Esophagus squamous epithelium (tissue), 5 donors: ENCODE data around the gene ZNF593OS. TPM values are rescaled to one million over a fixed set of nuclear protein-coding genes. Genes with fewer than 3 reads are reported as not detected.

Experiments used
- DNase-seq: peaks from one replicate; lab custom pipeline; 2025; lab: John Stamatoyannopoulos, UW
- H3K27ac ChIP-seq, 4 donors: fragments of 200-600 bp; sonication (generic); one replicate each; pipeline ENCODE4 v1.5.1; 2016 to 2019; ENCODE audit warnings: mild to moderate bottlenecking in 1 of 4
- H3K27me3 ChIP-seq, 4 donors: fragments of 200-600 bp; sonication (generic); 1 replicate in 3 of 4; 2 replicates in 1 of 4; pipeline versions ENCODE4 v1.5.1 to v1.6.0; 2017 to 2021; ENCODE audit warnings: antibody characterized with exemption in 1 of 4
- H3K36me3 ChIP-seq, 3 donors: fragments of 200-600 bp; sonication (generic); one replicate each; pipeline ENCODE4 v1.5.1; 2016 to 2019
- H3K4me1 ChIP-seq, 3 donors: fragments of 200-600 bp; sonication (generic); one replicate each; pipeline ENCODE4 v1.5.1; 2017 to 2019
- H3K4me3 ChIP-seq, 4 donors: fragments of 200-600 bp; sonication (generic); 1 replicate in 3 of 4; 2 replicates in 1 of 4; pipeline ENCODE4 v1.5.1; 2016 to 2019; ENCODE audit warnings: mild to moderate bottlenecking in 2 of 4, moderate library complexity in 1 of 4
- H3K9me3 ChIP-seq, 3 donors: fragments of 200-600 bp; sonication (generic); one replicate each; pipeline ENCODE4 v1.5.1; 2016 to 2019
- POLR2A ChIP-seq, 4 donors: fragments of 450-650 bp; IDR thresholded peaks; one replicate each; pipeline ENCODE4 v1.6.1; 2017; ENCODE audit warnings: antibody characterized with exemption in 4 of 4, mild to moderate bottlenecking in 4 of 4, moderate library complexity in 3 of 4
- WGBS, 2 donors: methylation state at CpG; one replicate each; pipeline ENCODE4 v1.1.5; 2018; 5-methylcytosine and 5-hydroxymethylcytosine counted together
- intact Hi-C: fragments of 100-400 bp; cut with DNase I; formaldehyde crosslinking; loops from one replicate; pipeline ENCODE4 v1.15.0; 2022
- total RNA-seq, 4 donors: library from RNA; depleted of rRNA; stranded (reverse); fragments of >200 nt; gene quantifications; one replicate each; pipeline ENCODE4 v1.1.0, GENCODE V29; 2016
- TF ChIP-seq, protein P1 (sequence below), 6 experiments: fragments of 450-650 bp in 4 of 6; fragments of 200-600 bp in 2 of 6; sonication (generic) in 2 of 6; IDR thresholded peaks; one replicate each; pipeline ENCODE4 v1.5.1; 2016 to 2019; ENCODE audit warnings: antibody characterized with exemption in 6 of 6, mild to moderate bottlenecking in 4 of 6, moderate library complexity in 4 of 6
- donor health status: DM: yes; HTN: yes; CAD: no.

Gene ZNF593OS
- total RNA-seq, result not detected

DNA sequence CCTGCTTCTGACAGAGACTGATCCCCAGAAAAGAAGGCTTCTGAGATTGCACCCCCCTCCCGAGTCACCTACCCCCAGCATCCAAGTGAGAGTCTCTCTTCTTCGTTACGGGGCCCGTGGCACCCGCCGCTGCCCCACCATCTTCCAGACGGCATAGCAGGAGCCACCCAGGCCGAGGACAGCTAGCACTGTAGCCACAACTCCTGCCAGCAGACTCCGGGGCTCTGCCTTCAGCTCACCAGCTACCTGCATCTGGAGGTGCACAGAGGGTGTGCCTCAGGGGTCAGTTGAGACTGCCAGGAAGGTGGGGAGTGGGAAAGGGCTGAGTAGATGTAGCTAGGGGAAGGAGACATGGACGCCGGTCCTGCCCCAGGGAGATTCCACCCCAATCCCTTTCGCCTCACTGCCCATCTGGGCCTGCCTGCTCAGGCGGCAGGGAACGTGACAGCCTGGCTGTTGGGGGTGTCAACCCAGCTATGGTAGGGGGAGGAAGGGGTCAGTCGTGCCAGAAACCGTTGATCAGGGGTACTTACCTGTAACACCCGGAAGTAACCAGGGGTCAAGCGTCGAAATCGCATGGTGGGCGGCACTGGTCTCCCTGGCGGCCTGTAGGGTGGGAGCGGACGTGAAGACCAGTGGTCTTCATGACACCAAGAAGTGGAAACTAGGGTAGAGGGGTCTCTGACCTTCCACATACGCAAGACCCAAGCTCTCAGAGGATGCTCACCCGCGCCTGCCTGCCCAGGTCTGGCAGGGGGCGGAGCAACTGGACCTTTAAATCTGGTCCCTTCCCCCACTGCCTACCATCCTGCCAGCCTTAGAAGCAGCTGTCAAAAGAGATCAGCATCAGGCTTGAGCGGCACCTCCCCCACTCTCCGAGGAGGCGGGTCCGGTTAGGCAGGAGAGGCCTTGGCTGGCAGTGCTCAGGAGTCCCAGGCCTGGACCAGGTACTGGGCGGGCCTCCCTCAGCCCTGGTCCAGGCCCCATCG is at the start of gene ZNF593OS:
ZNF593OS (minus strand) TSS at position 749 of the 989 bp plus-strand sequence; CDS start at position 578, 171 bp downstream.
- peaks cover 0 to 14% (median 0%) of the 10 kb centered on the region in 3 donors for H3K36me3 ChIP-seq
- peak within 1 kb of the TSS in 2 of 4 donors; percentile 87 to 92 for H3K27ac ChIP-seq
- no peak for TF ChIP-seq POLR2A (IDR thresholded peaks at IDR 0.05)
- TF ChIP-seq, protein P1, sequence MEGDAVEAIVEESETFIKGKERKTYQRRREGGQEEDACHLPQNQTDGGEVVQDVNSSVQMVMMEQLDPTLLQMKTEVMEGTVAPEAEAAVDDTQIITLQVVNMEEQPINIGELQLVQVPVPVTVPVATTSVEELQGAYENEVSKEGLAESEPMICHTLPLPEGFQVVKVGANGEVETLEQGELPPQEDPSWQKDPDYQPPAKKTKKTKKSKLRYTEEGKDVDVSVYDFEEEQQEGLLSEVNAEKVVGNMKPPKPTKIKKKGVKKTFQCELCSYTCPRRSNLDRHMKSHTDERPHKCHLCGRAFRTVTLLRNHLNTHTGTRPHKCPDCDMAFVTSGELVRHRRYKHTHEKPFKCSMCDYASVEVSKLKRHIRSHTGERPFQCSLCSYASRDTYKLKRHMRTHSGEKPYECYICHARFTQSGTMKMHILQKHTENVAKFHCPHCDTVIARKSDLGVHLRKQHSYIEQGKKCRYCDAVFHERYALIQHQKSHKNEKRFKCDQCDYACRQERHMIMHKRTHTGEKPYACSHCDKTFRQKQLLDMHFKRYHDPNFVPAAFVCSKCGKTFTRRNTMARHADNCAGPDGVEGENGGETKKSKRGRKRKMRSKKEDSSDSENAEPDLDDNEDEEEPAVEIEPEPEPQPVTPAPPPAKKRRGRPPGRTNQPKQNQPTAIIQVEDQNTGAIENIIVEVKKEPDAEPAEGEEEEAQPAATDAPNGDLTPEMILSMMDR (IDR thresholded peaks at IDR 0.05), result no peak
- DNase-seq, result no peak
- no peaks in the 10 kb centered on the region for H3K27me3 ChIP-seq
- no peaks in the 10 kb centered on the region for H3K9me3 ChIP-seq
- H3K4me1 ChIP-seq, result peaks cover 8 to 24% (median 17%) of the 10 kb centered on the region in 3 donors
- 87 to 90% methylated on average over 13 to 23 of the region's 34 CpGs for WGBS, 2 donors
- H3K4me3 ChIP-seq, result peak within 1 kb of the TSS in 3 of 4 donors; percentile 88 to 98 (median 91)
- intact Hi-C loops, result no loop called here

DNA sequence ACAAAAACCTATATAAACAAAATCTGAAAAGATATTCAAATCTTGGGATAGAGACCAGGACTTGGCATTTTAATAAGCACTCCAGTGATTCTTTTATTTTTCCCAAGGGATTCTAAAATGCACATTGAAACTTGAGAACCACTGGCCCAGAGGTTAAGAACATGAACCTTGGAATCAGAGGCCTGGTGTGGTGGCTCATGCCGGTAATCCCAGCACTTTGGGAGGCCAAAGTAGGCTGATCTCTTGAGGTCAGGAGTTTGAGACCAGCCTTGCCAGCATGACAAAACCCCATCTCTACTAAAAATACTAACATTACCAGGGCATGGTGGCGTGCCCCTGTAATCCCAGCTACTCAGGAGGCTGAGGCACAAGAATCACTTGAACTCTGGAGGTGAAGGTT is 49.5 kb upstream of the ZNF593OS start:
- TF ChIP-seq, protein P1 (IDR thresholded peaks at IDR 0.05), result no peak
- H3K27ac ChIP-seq, result no peak overlapping the region
- intact Hi-C loops, result no loop called here
- 74 to 90% methylated on average over 2 of the region's 2 CpGs for WGBS, 2 donors
- H3K4me1 ChIP-seq, result peaks cover 0 to 33% (median 7%) of the 10 kb centered on the region in 3 donors
- H3K27me3 ChIP-seq, result peaks cover 0 to 49% (median 0%) of the 10 kb centered on the region in 4 donors
- H3K9me3 ChIP-seq, result no peaks in the 10 kb centered on the region
- no peak overlapping the region for H3K4me3 ChIP-seq
- no peaks in the 10 kb centered on the region for H3K36me3 ChIP-seq
- no peak for DNase-seq

DNA sequence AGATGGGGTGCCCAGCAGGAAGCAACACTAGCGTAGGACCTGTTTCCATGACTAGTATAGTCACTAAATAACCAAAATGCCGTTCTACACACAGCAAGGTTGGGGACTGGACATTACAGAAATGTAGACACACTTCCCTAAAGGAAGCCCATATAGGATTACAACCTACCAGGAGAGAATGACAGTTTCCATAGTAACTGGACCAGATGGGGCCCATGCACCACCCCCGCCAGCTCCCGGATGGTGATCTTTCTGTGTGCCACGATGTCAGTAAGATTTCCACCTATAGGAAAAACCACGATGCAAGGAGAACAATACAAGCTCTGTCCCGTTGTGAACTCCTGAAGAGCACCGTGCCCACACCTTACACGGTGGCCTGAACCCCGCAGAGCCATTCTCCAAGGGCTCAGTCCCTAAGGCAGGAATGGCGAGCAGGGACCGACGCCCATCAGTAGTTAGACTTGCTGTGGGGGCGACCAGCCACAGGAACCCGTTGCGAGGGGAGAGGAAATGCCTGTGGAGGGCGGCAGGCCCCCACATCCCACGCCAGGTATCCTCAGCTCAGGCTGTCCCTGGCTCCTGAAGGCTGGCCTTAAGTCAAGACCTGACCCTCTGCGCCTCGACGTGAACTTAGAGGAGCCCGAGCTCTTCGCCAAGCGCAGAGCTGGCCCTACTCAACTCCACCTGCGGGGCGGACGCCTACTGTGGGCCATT is 48.7 kb upstream of the ZNF593OS start:
- TF ChIP-seq, protein P1 (IDR thresholded peaks at IDR 0.05), result no peak
- no peak for TF ChIP-seq POLR2A (IDR thresholded peaks at IDR 0.05)
- intact Hi-C loops, result no loop called here
- H3K27ac ChIP-seq, result no peak overlapping the region
- no peak overlapping the region for H3K4me3 ChIP-seq
- H3K36me3 ChIP-seq, result no peaks in the 10 kb centered on the region
- no peaks in the 10 kb centered on the region for H3K9me3 ChIP-seq
- 63 to 71% methylated on average over 16 to 23 of the region's 27 CpGs for WGBS, 2 donors
- H3K27me3 ChIP-seq, result peaks cover 0 to 44% (median 0%) of the 10 kb centered on the region in 4 donors
- H3K4me1 ChIP-seq, result peaks cover 0 to 26% (median 4%) of the 10 kb centered on the region in 3 donors
- no peak for DNase-seq

DNA sequence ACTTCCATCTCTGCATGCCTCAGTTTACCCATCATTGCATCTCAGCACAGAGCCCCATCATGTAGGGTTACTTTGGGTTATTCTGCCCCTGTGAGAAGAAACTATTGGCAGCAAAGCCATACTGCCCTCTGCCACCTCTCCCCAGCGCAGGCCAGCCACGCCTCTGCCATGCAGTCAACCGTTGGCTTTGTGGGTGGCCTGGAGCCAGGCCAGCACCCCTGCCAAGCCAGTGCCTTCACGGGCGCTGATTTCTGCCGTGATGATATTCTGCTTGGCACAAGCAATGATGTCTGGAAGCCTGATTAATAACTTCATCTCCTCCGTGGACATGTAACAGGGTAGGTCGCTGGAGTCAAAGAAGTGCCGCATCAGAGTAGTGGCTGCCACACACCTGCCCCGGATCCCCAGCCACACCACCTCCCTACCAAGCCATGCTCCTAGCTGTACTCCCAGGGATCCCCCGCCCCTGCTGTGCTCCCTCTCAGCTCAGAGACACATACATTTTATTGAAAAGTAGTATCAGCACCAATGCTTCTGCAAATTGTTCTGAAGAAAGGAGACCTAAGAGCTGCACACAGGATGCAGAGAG is 47.4 kb upstream of the ZNF593OS start:
- 14 to 40% methylated on average over 4 to 7 of the region's 11 CpGs for WGBS, 2 donors
- Histone ChIP-seq H3K27ac (no peak overlapping the region), H3K4me3 (no peak overlapping the region), H3K4me1 (peaks cover 0 to 17% (median 0%) of the 10 kb centered on the region in 3 donors), H3K36me3 (no peaks in the 10 kb centered on the region), H3K27me3 (peaks cover 0 to 33% (median 0%) of the 10 kb centered on the region in 4 donors), H3K9me3 (no peaks in the 10 kb centered on the region)
- intact Hi-C loops, result no loop called here
- TF ChIP-seq, protein P1 (IDR thresholded peaks at IDR 0.05), result no peak
- TF ChIP-seq POLR2A (IDR thresholded peaks at IDR 0.05), result no peak
- no peak for DNase-seq
